Coronary artery (tissue), 2 donors: ENCODE results near the gene CD151.

Experiments
- DNase-seq: peaks from one replicate; pipeline ENCODE4 v3.0.0-alpha.2; 2017; ENCODE audit warnings: low spot score
- H3K27ac ChIP-seq, 2 donors: fragments of 200-600 bp; sonication (generic); one replicate each; pipeline ENCODE4 v1.5.1; 2016 to 2019
- H3K4me3 ChIP-seq: fragments of 200-600 bp; sonication (generic); 2 replicates; pipeline ENCODE4 v1.5.1; 2016; ENCODE audit warnings: mild to moderate bottlenecking, moderate library complexity
- CTCF ChIP-seq: fragments of 200-600 bp; sonication (generic); IDR thresholded peaks from one replicate; pipeline ENCODE4 v1.5.1; 2019; ENCODE audit warnings: antibody characterized with exemption

CD151 gene

DNA sequence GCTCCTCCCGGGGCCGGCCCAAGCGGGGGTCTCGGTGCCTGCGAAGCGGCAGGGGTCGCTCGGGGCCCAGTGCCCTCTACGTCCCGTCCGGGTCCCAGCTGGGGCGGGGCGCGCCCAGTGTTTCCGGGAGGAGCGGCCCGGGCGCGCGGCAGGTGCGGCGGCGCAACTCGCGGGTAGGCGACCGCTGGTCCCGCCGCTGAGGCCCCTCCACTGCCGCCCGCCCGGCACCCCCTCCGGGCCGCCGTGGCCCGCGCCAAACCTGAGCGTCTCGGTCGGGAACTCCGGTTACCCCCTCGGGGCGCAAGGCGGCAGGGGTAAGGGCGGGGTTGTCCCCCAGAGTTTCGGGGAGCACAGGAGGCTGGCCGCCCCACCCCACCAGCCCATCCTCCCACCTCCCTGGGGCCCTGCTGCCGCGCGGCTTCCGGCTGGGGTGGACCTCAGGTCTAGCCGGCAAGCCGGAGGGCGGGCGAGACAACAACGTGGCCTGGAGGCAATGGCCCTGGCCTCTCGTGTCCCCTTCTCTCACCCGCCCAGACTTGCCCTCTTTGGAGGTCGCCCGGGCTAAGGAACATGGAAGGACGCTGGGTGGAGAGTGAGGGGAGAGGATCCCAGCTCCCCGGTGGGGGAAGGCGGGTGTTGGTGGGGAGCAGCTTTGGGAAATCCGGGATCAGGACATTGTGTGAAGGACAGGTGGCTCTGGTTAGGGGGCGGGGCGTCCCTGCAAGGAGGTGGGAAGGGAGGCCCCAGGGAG lies 5.4 kb upstream of the CD151 start:
- no peak for DNase-seq
- Histone ChIP-seq H3K4me3 (peak overlapping the region; percentile 64), H3K27ac (peak overlapping the region; percentile 37 to 70)
- no peak for TF ChIP-seq CTCF

GRCh38 chr11:827897-828192 lies 4.9 kb upstream of the CD151 start, which contains the start of gene CRACR2B:
Gene CRACR2B (plus strand): TSS chr11:827919. CDS start chr11:828608, 689 bp downstream.
- no peak for DNase-seq
- H3K4me3 ChIP-seq = peak within 1 kb of the TSS; percentile 69
- no peak for TF ChIP-seq CTCF
- peak within 1 kb of the TSS; percentile 37 to 70 for H3K27ac ChIP-seq

DNA sequence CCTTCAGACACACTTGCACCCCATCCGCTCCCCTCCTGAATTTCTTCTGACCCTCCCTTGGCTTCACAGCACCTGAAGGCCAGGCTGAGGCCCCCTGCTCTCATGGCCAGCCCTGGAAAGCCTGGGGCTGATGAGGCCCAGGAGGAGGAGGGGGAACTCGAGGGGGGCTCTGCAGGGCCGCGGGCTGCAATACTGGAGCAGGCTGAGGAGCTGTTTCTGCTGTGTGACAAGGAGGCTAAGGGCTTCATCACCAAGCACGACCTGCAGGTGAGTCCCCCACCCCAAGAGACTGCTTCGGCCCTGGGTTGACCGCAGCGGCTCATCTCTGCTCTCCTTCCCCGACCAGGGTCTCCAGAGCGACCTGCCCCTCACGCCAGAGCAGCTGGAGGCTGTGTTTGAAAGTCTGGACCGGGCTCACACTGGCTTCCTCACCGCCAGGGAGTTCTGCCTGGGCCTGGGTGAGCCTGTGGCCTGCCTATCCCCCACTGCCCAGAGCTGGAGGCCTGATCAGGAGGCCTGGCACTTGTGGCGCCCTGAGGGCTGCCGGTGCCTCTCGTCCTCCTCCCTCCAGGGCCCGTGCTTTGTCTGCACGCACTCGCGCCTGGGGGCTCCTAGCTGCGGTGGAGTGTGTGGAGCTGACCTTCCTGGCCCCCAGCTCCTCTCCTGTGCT lies 4.1 kb upstream of the CD151 start:
- peak overlapping the region; percentile 69 for H3K4me3 ChIP-seq
- TF ChIP-seq CTCF = no peak
- DNase-seq = no peak
- H3K27ac ChIP-seq = peak overlapping the region in 1 of 2 donors; percentile 70

GRCh38 chr11:829176-829846 lies 3.4 kb upstream of the CD151 start:
- Histone ChIP-seq H3K27ac (peak overlapping the region in 1 of 2 donors; percentile 70), H3K4me3 (peak overlapping the region; percentile 69)
- TF ChIP-seq CTCF = no peak
- no peak for DNase-seq

GRCh38 chr11:829847-830294 lies 2.9 kb upstream of the CD151 start:
- TF ChIP-seq CTCF = no peak
- H3K4me3 ChIP-seq = peak overlapping the region; percentile 69
- peak overlapping the region in 1 of 2 donors; percentile 49 for H3K27ac ChIP-seq
- DNase-seq = no peak

DNA sequence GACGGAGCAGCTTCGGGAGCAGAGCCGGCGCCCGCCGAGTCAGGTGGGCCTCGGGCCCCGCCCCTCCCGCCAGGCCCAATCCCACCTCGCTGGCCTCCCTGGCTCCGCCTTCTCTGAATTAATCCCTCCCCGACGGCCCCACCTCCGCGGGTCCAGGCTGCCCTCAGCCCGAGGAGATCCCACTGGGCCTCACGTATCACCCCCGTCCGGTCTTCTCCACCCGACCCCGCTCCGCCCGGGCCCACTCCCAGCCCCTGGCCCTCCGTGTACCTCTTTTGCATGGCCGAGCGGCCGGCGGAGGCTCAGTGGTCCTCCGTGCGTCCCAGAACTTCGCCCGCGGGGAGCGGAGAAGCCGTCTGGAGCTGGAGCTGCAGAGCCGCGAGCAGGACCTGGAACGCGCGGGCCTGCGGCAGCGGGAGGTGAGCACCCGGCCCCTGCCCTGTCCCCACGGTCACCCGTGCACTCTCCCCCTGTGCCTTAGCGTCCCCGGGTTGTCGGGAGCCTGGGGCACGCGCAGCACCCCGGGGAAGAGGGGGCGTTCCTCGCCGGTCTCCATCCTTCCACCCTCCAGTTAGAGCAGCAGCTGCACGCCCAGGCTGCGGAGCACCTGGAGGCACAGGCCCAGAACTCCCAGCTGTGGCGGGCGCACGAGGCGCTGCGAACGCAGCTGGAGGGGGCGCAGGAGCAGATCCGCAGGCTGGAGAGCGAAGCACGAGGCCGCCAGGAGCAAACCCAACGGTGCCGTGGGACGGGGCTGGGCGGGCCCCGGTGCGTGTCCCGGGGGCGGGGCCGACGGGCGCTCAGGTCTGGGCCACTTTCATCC lies 2.2 kb upstream of the CD151 start:
- peak overlapping the region in 1 of 2 donors; percentile 49 for H3K27ac ChIP-seq
- peak overlapping the region; percentile 69 for H3K4me3 ChIP-seq
- TF ChIP-seq CTCF = no peak
- no peak for DNase-seq
